K562 (cell line): Measurements from ENCODE around the gene FOXJ2. TPM values are rescaled to one million over a fixed set of nuclear protein-coding genes. Genes with fewer than 3 reads are reported as not detected.

Experiments used
- ATAC-seq: fragments of 200-7000 bp; cut with Tn5 transposase; 3 replicates; pipeline ENCODE4 v1.9.1; 2020; ENCODE audit warnings: moderate library complexity
- BruUV-seq: library from RNA; stranded (reverse); fragments of 400-500 nt; replicated peaks from 2 replicates; lab custom pipeline; 2021; lab: Mats Ljungman, UMichigan
- CTCF ChIA-PET: fragments of 300-600 bp; formaldehyde crosslinking; extraction: SDS; loops from one replicate; lab custom pipeline; 2021; ENCODE audit warnings: low intra/inter-chr PET ratio; lab: Yijun Ruan, JAX
- POLR2A ChIA-PET: fragments of 300-600, 350-650 bp; sonication (Branson Sonifier 250); formaldehyde crosslinking; extraction: SDS; loops from one replicate; lab custom pipeline; 2021; ENCODE audit warnings: antibody characterized with exemption, inconsistent platforms; lab: Yijun Ruan, JAX
- DNase-seq, 4 experiments: peaks; one replicate each; pipeline versions ENCODE4 v3.0.0 to v3.0.0-alpha.2; 2011 to 2018; ENCODE audit warnings: low spot score in 3 of 4, mixed read lengths in 3 of 4; ENCODE audit errors: extremely low read depth in 1 of 4
- FAIRE-seq: peaks from 2 replicates; lab custom pipeline; 2011; peaks lifted over from hg19 to GRCh38; lab: Jason Lieb, UNC
- H2AFZ ChIP-seq: 2 replicates; pipeline ENCODE4 v1.6.0; 2011; ENCODE audit warnings: low read depth, low read length, control low read depth, inconsistent platforms
- H3K27ac ChIP-seq: fragments of 200-600 bp; 3 replicates; pipeline ENCODE4 v1.8.0; 2011; ENCODE audit warnings: low read depth, mild to moderate bottlenecking, control low read depth, inconsistent platforms, low read length, moderate library complexity, mixed read lengths; ENCODE audit errors: extremely low read depth
- H3K27me3 ChIP-seq, 2 experiments: fragments of 300-600 bp in 1 of 2; 2 replicates in 1 of 2; 3 replicates in 1 of 2; pipeline versions ENCODE4 v1.6.0 to v1.8.0; 2011; ENCODE audit warnings: inconsistent platforms in 2 of 2, low read length in 2 of 2, mild to moderate bottlenecking in 1 of 2, mixed read lengths in 1 of 2, moderate library complexity in 1 of 2; ENCODE audit not compliant: control insufficient read depth in 2 of 2, insufficient read depth in 2 of 2
- H3K36me3 ChIP-seq: fragments of 300-600 bp; 3 replicates; pipeline ENCODE4 v1.8.0; 2011; ENCODE audit warnings: mild to moderate bottlenecking, low read length, inconsistent platforms; ENCODE audit not compliant: control insufficient read depth, insufficient read depth
- H3K4me1 ChIP-seq, 2 experiments: fragments of 200-600 bp in 1 of 2; replicated peaks in 1 of 2; 2 replicates in 1 of 2; 3 replicates in 1 of 2; pipeline versions ENCODE4 v1.5.1 to v1.8.0; 2011; ENCODE audit warnings: inconsistent platforms in 2 of 2, low read length in 2 of 2, mild to moderate bottlenecking in 1 of 2, mixed read lengths in 1 of 2, moderate library complexity in 1 of 2; ENCODE audit not compliant: control insufficient read depth in 2 of 2, insufficient read depth in 2 of 2
- H3K4me2 ChIP-seq: 2 replicates; pipeline ENCODE4 v1.6.1; 2011; ENCODE audit warnings: low read length, control low read depth, inconsistent platforms, mixed read lengths; ENCODE audit not compliant: insufficient read depth
- H3K4me3 ChIP-seq: fragments of 200-600 bp; sonication (generic), shearing (Covaris generic); 2 replicates; pipeline ENCODE4 v1.5.1; 2016; ENCODE audit warnings: control low read depth, inconsistent platforms
- H3K79me2 ChIP-seq: fragments of 200-600 bp; 3 replicates; pipeline ENCODE4 v1.8.0; 2011; ENCODE audit warnings: low read length, inconsistent platforms; ENCODE audit not compliant: control insufficient read depth, insufficient read depth
- H3K9ac ChIP-seq, 2 experiments: 2 replicates each; pipeline versions ENCODE4 v1.6.0 to v1.6.1; 2011; ENCODE audit warnings: low read depth in 2 of 2, low read length in 2 of 2, control low read depth in 1 of 2, inconsistent platforms in 1 of 2, mild to moderate bottlenecking in 1 of 2, mixed read lengths in 1 of 2; ENCODE audit not compliant: insufficient read depth in 1 of 2
- H3K9me1 ChIP-seq: one replicate; pipeline ENCODE4 v1.6.0; 2011; ENCODE audit warnings: inconsistent platforms, mild to moderate bottlenecking, low read length, moderate library complexity; ENCODE audit not compliant: control insufficient read depth, insufficient read depth
- H3K9me3 ChIP-seq: replicated peaks from 2 replicates; pipeline ENCODE4 v1.5.1; 2011; ENCODE audit warnings: low read depth, low read length, inconsistent platforms; ENCODE audit not compliant: control insufficient read depth, insufficient read depth
- H4K20me1 ChIP-seq: replicated peaks from 2 replicates; pipeline ENCODE4 v1.6.1; 2011; ENCODE audit warnings: low read length, inconsistent platforms, mixed read lengths; ENCODE audit not compliant: control insufficient read depth, insufficient read depth
- CBX5 ChIP-seq: IDR thresholded peaks from 2 replicates; pipeline ENCODE4 v1.6.1; 2014; ENCODE audit warnings: low read depth, borderline replicate concordance
- DIDO1 ChIP-seq: fragments of 450-650 bp; IDR thresholded peaks from 2 replicates; pipeline ENCODE4 v1.6.1; 2016; ENCODE audit warnings: low read depth, missing biosample characterization, missing genetic modification characterization
- E2F5 ChIP-seq: sonication (generic); formaldehyde crosslinking; IDR thresholded peaks from 2 replicates; pipeline ENCODE4 v1.8.0; 2022; ENCODE audit warnings: mild to moderate bottlenecking, missing genetic modification reagents
- EHMT2 ChIP-seq: fragments of 450-650 bp; IDR thresholded peaks from 2 replicates; pipeline ENCODE4 v1.6.1; 2018; ENCODE audit warnings: antibody characterized with exemption
- HNRNPLL ChIP-seq: fragments of 200-400 bp; formaldehyde crosslinking; IDR thresholded peaks from 2 replicates; pipeline ENCODE4 v1.6.1; 2017; ENCODE audit warnings: low read length, low read depth, mild to moderate bottlenecking; ENCODE audit not compliant: poor library complexity, severe bottlenecking
- LCOR ChIP-seq: sonication (generic); formaldehyde crosslinking; IDR thresholded peaks from 2 replicates; pipeline ENCODE4 v1.8.0; 2022; ENCODE audit warnings: mild to moderate bottlenecking, missing genetic modification reagents
- MIER1 ChIP-seq: fragments of 450-650 bp; IDR thresholded peaks from 2 replicates; pipeline ENCODE4 v1.6.1; 2016; ENCODE audit warnings: antibody characterized with exemption, mild to moderate bottlenecking, low read depth
- RCOR1 ChIP-seq, 2 experiments: IDR thresholded peaks; 2 replicates each; pipeline ENCODE4 v1.6.1; 2012; ENCODE audit warnings: low read depth in 2 of 2, low read length in 2 of 2, borderline replicate concordance in 1 of 2, improper control_type of control experiment in 1 of 2
- REST ChIP-seq, 2 experiments: fragments of 450-650 bp; formaldehyde crosslinking in 1 of 2; IDR thresholded peaks; 2 replicates each; pipeline versions ENCODE4 v1.4.0 to v1.6.1; 2014 to 2020; ENCODE audit warnings: mild to moderate bottlenecking in 2 of 2, borderline replicate concordance in 1 of 2, low read depth in 1 of 2
- SMAD1 ChIP-seq: fragments of 150-350 bp; IDR thresholded peaks from 2 replicates; pipeline ENCODE4 v1.6.1; 2014; ENCODE audit warnings: low read length, low read depth; ENCODE audit not compliant: partially characterized antibody
- ZNF175 ChIP-seq: fragments of 200-800 bp; sonication (Bioruptor generic); IDR thresholded peaks from 2 replicates; pipeline ENCODE4 v1.6.1; 2016; ENCODE audit warnings: low read depth, mild to moderate bottlenecking, missing genetic modification characterization, missing compliant biosample characterization
- WGBS: fragments of 100-300 bp; shearing (Covaris generic); methylation state at CpG from one replicate; pipeline ENCODE4 v1.1.6; 2016; ENCODE audit warnings: low coverage, mixed read lengths; ENCODE audit not compliant: insufficient coverage; ENCODE audit errors: missing lambda C conversion rate; 5-methylcytosine and 5-hydroxymethylcytosine counted together
- in situ Hi-C: fragments of 300-500 bp; cut with MboI; formaldehyde crosslinking; loops from 4 replicates; pipeline ENCODE4 v1.15.0; 2018; ENCODE audit warnings: inconsistent platforms, mixed read lengths
- intact Hi-C: fragments of 100-400 bp; cut with micrococcal nuclease; formaldehyde crosslinking; loops from 2 replicates; pipeline ENCODE4 v1.14.2; 2022
- polyA plus RNA-seq, 8 experiments: library from polyadenylated mRNA; depleted of rRNA in 4 of 8; stranded (reverse) in 5 of 8; unstranded in 3 of 8; fragments of >200 nt; fragmentation: Nextera tagmentation in 2 of 8; fragmentation: Illumina TruSeq in 1 of 8; extraction: Ambion mirVana in 2 of 8; extraction: Trizol in 1 of 8; gene quantifications; 2 replicates each; pipeline versions ENCODE4 v1.2.1 to v1.2.3, GENCODE V29; 2011 to 2014; ENCODE audit warnings: inconsistent platforms in 1 of 8, missing spikeins in 1 of 8
- total RNA-seq, 7 experiments: library from RNA; depleted of rRNA in 6 of 7; stranded (reverse); fragments of >200 nt in 6 of 7; fragmentation: Illumina TruSeq in 2 of 7; extraction: Trizol in 2 of 7; gene quantifications; 2 replicates each; pipeline versions ENCODE4 v1.2.1 to v1.2.3, GENCODE V29; 2011 to 2021; ENCODE audit warnings: low replicate concordance in 1 of 7

FOXJ2 gene
- total and polyA plus RNA-seq, 9 of the 15 experiments (the other 6 are each of a cell fraction or from before 2014, with no cell fraction given) = 1.0 to 7.5 (median 2.4) TPM

- in situ Hi-C loops (no loop called here), intact Hi-C loops (no loop called here)
- Histone ChIP-seq H2AFZ (no peak overlapping the region), H3K27me3 (no peaks in the 10 kb centered on the region; a peak in 1 of 5 replicates), H3K27ac (no peak overlapping the region), H3K79me2 (no peaks in the 10 kb centered on the region), H3K9ac (no peak overlapping the region), H3K4me1 (peaks cover 2 to 13% of the 10 kb centered on the region in 2 experiments; a peak in 2 of 5 replicates), H3K36me3 (no peaks in the 10 kb centered on the region), H4K20me1 (no peaks in the 10 kb centered on the region), H3K4me2 (no peak overlapping the region), H3K4me3 (no peak overlapping the region), H3K9me1 (no peaks in the 10 kb centered on the region), H3K9me3 (no peaks in the 10 kb centered on the region)
- DNase-seq (no peak), FAIRE-seq (no peak), ATAC-seq (0 out of 3 replicates have a peak, but pooled peaks have one; percentile 38)
- peak; percentile 91 for TF ChIP-seq EHMT2
- peak; percentile 96 for TF ChIP-seq REST (IDR thresholded peaks at IDR 0.05; ENCODE audit: borderline replicate concordance)
- peak; percentile 87 for TF ChIP-seq REST (CRISPR knock-in tag; IDR thresholded peaks at IDR 0.05; ENCODE audit: low read depth)
- no peak for TF ChIP-seq DIDO1 (tag)
- peak; percentile 88 for TF ChIP-seq MIER1
- TF ChIP-seq E2F5 (CRISPR knock-in tag) = no peak
- 0 out of 4 replicates have a peak, but pooled peaks of 1 of the 2 experiments have one; percentile 26 for TF ChIP-seq RCOR1 (IDR thresholded peaks at IDR 0.05; ENCODE audit: borderline replicate concordance in 1 of 2, low read depth in 2 of 2, low read length in 2 of 2)
- TF ChIP-seq CBX5 = no peak
- TF ChIP-seq LCOR (CRISPR knock-in tag) = no peak
- no peak for TF ChIP-seq ZNF175
- no peak for TF ChIP-seq HNRNPLL
- TF ChIP-seq SMAD1 = no peak
- CTCF ChIA-PET = no interaction called here
- POLR2A ChIA-PET = no interaction called here
- no TSS peak for BruUV-seq
- 20% methylated on average over 14 of the region's 18 CpGs for WGBS
Observed at GRCh38 chr12:8014836-8015235, 17.7 kb upstream of the FOXJ2 start.
